ENCODE data around the gene CYP26B1. TPM values are rescaled to one million over a fixed set of nuclear protein-coding genes. Genes with fewer than 3 reads are reported as not detected.

Gene CYP26B1
- total RNA-seq, 1 experiment from 2014 or later = 0.42 TPM

DNA sequence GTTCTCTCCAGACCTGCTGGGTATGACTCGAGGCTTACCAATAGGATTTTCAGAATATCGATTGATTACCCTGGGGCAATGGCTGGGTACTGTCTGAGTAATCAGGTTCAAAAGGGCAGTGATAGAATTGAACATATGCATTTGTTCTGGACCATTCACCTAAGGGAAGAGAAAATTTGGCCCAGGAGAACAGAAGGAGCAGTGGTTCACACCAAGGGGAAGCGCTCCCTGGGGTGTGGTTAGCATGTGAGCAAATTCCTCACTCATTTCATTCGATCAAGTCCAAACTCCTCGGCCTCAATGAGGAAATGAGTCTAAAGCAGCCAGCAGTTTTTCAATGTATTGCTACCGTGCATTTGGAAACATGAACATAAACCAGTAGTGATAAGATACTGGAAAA, 55.6 kb downstream of the CYP26B1 start (continued):
- TF ChIP-seq, protein P1, sequence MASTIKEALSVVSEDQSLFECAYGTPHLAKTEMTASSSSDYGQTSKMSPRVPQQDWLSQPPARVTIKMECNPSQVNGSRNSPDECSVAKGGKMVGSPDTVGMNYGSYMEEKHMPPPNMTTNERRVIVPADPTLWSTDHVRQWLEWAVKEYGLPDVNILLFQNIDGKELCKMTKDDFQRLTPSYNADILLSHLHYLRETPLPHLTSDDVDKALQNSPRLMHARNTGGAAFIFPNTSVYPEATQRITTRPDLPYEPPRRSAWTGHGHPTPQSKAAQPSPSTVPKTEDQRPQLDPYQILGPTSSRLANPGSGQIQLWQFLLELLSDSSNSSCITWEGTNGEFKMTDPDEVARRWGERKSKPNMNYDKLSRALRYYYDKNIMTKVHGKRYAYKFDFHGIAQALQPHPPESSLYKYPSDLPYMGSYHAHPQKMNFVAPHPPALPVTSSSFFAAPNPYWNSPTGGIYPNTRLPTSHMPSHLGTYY (CRISPR knock-in tag; IDR thresholded peaks at IDR 0.05) = no peak

DNA sequence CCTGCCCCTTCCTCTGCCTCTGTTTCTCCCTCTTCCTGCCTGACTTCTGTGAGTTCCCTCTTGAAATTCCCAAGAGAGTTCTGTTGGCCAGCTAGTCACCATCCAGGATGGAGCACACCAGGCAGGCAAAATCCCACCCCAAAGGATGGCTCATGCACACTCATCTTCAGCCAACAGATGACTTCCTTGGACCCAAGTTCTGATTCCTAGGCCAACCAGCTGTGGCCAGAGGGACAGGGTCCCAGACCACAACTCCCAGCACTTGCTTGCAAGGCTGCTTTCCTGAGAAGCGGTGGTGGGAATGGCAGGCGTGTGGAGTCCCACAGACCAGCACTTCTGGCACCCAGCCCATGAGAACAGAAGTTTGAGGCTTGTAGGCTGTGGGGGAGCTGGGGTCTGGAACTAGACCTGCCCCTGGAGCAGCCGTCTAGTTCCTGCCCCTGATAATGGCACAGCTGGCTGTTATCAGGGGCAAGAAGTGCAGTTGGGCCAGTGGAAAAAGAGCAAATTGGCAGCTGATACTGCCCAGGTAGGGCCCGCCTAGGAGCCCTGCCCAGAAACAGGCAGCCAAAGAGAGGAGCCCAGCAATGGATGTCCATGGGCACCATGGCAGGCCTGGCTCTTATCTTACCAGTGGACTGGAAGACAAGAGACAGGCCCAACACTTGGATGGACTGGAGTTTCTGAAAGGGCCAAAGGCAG, 56.7 kb downstream of the CYP26B1 start:
- H3K27me3 Mint-ChIP-seq (ENCODE audit: low read depth) = peaks cover 2% of the 10 kb centered on the region; the same call in 1 of the 2 replicates
- ChIA-PET CTCF (no interaction called here), POLR2A (no interaction called here)

DNA sequence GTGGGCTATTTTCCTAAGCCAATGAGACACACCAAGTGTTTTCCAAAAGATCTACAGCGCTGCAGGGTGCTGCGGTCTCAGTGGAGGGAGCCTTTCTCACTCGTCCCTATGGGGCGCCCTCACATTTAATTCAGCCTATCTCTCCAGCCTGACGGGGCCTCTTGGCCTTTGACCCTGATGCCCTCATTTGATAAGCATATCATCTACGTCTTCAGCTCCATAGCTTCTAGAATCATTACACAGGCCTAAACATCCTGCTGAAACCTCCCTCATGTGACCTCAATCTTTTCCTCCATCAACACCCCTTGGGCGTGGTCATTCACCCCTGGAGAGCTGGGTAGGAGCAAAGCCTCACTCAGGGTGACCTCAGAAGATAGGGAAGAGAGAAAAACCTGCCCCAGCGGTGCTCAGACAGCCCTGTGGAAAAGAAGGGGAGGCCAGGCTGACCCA, 57.4 kb downstream of the CYP26B1 start:
- no peak for ATAC-seq
- H3K4me3 Mint-ChIP-seq = no peak overlapping the region
- POLR2A ChIA-PET = no interaction called here
- TF ChIP-seq RELA (CRISPR knock-in tag; IDR thresholded peaks at IDR 0.05; ENCODE audit: borderline replicate concordance) = no peak
- no peak for TF ChIP-seq ZNF416 (CRISPR knock-in tag; IDR thresholded peaks at IDR 0.05)
- no peak for TF ChIP-seq CREM (CRISPR knock-in tag; IDR thresholded peaks at IDR 0.05)
- TF ChIP-seq USF1 (CRISPR knock-in tag; IDR thresholded peaks at IDR 0.05) = no peak
- TF ChIP-seq PREB (CRISPR knock-in tag; IDR thresholded peaks at IDR 0.05; ENCODE audit: borderline replicate concordance) = no peak
- TF ChIP-seq ZNF121 (CRISPR knock-in tag; IDR thresholded peaks at IDR 0.05) = no peak
- TF ChIP-seq ZNF219 (CRISPR knock-in tag; IDR thresholded peaks at IDR 0.05; ENCODE audit: borderline replicate concordance) = no peak
- TF ChIP-seq IRF2 (CRISPR knock-in tag; IDR thresholded peaks at IDR 0.05; ENCODE audit: borderline replicate concordance, low read depth) = no peak
- TF ChIP-seq ELF4 (CRISPR knock-in tag; IDR thresholded peaks at IDR 0.05; ENCODE audit: low read depth) = no peak
- no peak for TF ChIP-seq NR3C1 (CRISPR knock-in tag; conservative IDR thresholded peaks at IDR 0.05; ENCODE audit: low read depth)
- TF ChIP-seq, protein P2, sequence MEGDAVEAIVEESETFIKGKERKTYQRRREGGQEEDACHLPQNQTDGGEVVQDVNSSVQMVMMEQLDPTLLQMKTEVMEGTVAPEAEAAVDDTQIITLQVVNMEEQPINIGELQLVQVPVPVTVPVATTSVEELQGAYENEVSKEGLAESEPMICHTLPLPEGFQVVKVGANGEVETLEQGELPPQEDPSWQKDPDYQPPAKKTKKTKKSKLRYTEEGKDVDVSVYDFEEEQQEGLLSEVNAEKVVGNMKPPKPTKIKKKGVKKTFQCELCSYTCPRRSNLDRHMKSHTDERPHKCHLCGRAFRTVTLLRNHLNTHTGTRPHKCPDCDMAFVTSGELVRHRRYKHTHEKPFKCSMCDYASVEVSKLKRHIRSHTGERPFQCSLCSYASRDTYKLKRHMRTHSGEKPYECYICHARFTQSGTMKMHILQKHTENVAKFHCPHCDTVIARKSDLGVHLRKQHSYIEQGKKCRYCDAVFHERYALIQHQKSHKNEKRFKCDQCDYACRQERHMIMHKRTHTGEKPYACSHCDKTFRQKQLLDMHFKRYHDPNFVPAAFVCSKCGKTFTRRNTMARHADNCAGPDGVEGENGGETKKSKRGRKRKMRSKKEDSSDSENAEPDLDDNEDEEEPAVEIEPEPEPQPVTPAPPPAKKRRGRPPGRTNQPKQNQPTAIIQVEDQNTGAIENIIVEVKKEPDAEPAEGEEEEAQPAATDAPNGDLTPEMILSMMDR (IDR thresholded peaks at IDR 0.05) = no peak
- no peak for TF ChIP-seq JAZF1 (CRISPR knock-in tag; IDR thresholded peaks at IDR 0.05)
- TF ChIP-seq, protein P1 (CRISPR knock-in tag; IDR thresholded peaks at IDR 0.05) = no peak
- no peak for TF ChIP-seq SMAD3 (CRISPR knock-in tag; IDR thresholded peaks at IDR 0.05; ENCODE audit: borderline replicate concordance)
- TF ChIP-seq TEAD1 (CRISPR knock-in tag; IDR thresholded peaks at IDR 0.05) = no peak
- TF ChIP-seq, protein P3, sequence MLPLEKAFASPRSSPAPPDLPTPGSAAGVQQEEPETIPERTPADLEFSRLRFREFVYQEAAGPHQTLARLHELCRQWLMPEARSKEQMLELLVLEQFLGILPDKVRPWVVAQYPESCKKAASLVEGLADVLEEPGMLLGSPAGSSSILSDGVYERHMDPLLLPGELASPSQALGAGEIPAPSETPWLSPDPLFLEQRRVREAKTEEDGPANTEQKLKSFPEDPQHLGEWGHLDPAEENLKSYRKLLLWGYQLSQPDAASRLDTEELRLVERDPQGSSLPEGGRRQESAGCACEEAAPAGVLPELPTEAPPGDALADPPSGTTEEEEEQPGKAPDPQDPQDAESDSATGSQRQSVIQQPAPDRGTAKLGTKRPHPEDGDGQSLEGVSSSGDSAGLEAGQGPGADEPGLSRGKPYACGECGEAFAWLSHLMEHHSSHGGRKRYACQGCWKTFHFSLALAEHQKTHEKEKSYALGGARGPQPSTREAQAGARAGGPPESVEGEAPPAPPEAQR (CRISPR knock-in tag; IDR thresholded peaks at IDR 0.05) = no peak

More for the DNA sequence above, 56.7 kb downstream of the CYP26B1 start:
- Mint-ChIP-seq H3K4me3 (no peak overlapping the region), H3K9me3 (peaks cover 8% of the 10 kb centered on the region; the same call in 1 of the 2 replicates), H3K36me3 (no peaks in the 10 kb centered on the region), H3K4me1 (peaks cover 9% of the 10 kb centered on the region), H3K27ac (no peak overlapping the region)
- DNase-seq (ENCODE audit: low spot score) (no peak), ATAC-seq (no peak)
- no peak for TF ChIP-seq TCF7 (CRISPR knock-in tag; IDR thresholded peaks at IDR 0.05; ENCODE audit: low read depth)
- no peak for TF ChIP-seq ATF6 (CRISPR knock-in tag; IDR thresholded peaks at IDR 0.05)
- TF ChIP-seq, protein P4, sequence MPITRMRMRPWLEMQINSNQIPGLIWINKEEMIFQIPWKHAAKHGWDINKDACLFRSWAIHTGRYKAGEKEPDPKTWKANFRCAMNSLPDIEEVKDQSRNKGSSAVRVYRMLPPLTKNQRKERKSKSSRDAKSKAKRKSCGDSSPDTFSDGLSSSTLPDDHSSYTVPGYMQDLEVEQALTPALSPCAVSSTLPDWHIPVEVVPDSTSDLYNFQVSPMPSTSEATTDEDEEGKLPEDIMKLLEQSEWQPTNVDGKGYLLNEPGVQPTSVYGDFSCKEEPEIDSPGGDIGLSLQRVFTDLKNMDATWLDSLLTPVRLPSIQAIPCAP (CRISPR knock-in tag; IDR thresholded peaks at IDR 0.05) = no peak
- no peak for TF ChIP-seq ZNF396 (CRISPR knock-in tag; IDR thresholded peaks at IDR 0.05; ENCODE audit: borderline replicate concordance)
- TF ChIP-seq ZNF138 (CRISPR knock-in tag; conservative IDR thresholded peaks at IDR 0.05) = no peak
- no peak for TF ChIP-seq CBFB (CRISPR knock-in tag; IDR thresholded peaks at IDR 0.05; ENCODE audit: low read depth)

More for the DNA sequence above, 57.4 kb downstream of the CYP26B1 start:
- Mint-ChIP-seq H3K36me3 (no peaks in the 10 kb centered on the region), H3K9me3 (peaks cover 8% of the 10 kb centered on the region; the same call in 1 of the 2 replicates), H3K4me1 (peaks cover 9% of the 10 kb centered on the region), H3K27ac (no peak overlapping the region), H3K27me3 (ENCODE audit: low read depth) (peaks cover 2% of the 10 kb centered on the region; the same call in 1 of the 2 replicates)
- DNase-seq (ENCODE audit: low spot score) = no peak
- CTCF ChIA-PET = no interaction called here

All from WTC11 (cell line).